Breast epithelium (tissue), 3 donors: ENCODE data around the gene MGARP.

Experiments
- CTCF ChIP-seq, 3 donors: fragments of 450-650 bp; IDR thresholded peaks; one replicate each; pipeline ENCODE4 v1.5.1; 2016 to 2017; ENCODE audit warnings: antibody characterized with exemption in 3 of 3, mild to moderate bottlenecking in 3 of 3, moderate library complexity in 3 of 3
- POLR2A ChIP-seq: fragments of 450-650 bp; IDR thresholded peaks from one replicate; pipeline ENCODE4 v1.6.1; 2016; ENCODE audit warnings: antibody characterized with exemption, mild to moderate bottlenecking, moderate library complexity
- POLR2AphosphoS5 ChIP-seq, 3 donors: sonication (generic); formaldehyde crosslinking; IDR thresholded peaks; one replicate each; pipeline ENCODE4 v1.6.1; 2017; ENCODE audit warnings: antibody characterized with exemption in 3 of 3

GRCh38 chr4:139319571-139319970 is 39.5 kb upstream of the MGARP start:
- TF ChIP-seq POLR2A (no peak), CTCF (IDR thresholded peaks at IDR 0.05) (no peak), POLR2AphosphoS5 (IDR thresholded peaks at IDR 0.05) (no peak)
